ENCODE measurements around the gene KCNH6. TPM values are rescaled to one million over a fixed set of nuclear protein-coding genes. Genes with fewer than 3 reads are reported as not detected.

Gene KCNH6
- total RNA-seq, 1 donor from 2014 or later, result 4.4 TPM

- Mint-ChIP-seq H3K4me3 (no peak overlapping the region), H3K9me3 (no peaks in the 10 kb centered on the region), H3K27ac (no peak overlapping the region), H3K36me3 (no peaks in the 10 kb centered on the region), H3K27me3 (peaks cover 18% of the 10 kb centered on the region), H3K4me1 (ENCODE audit: unreplicated experiment) (peaks cover 4% of the 10 kb centered on the region)
- DNase-seq (ENCODE audit: extremely low spot score, unreplicated experiment), result no peak
- TF ChIP-seq CTCF (conservative IDR thresholded peaks at IDR 0.05), result no peak
These were observed 29.7 kb upstream of the KCNH6 start for GRCh38 chr17:63493411-63493810.

- H3K4me1 Mint-ChIP-seq (ENCODE audit: unreplicated experiment), result peaks cover 8% of the 10 kb centered on the region
- DNase-seq (ENCODE audit: extremely low spot score, unreplicated experiment), result no peak
- no peak overlapping the region for H3K4me3 Mint-ChIP-seq
- H3K36me3 Mint-ChIP-seq, result no peaks in the 10 kb centered on the region
- peaks cover 18% of the 10 kb centered on the region for H3K27me3 Mint-ChIP-seq
- TF ChIP-seq CTCF (conservative IDR thresholded peaks at IDR 0.05), result no peak
- no peaks in the 10 kb centered on the region for H3K9me3 Mint-ChIP-seq
- no peak overlapping the region for H3K27ac Mint-ChIP-seq
These were observed 28.7 kb upstream of the KCNH6 start for GRCh38 chr17:63494300-63494928.

GRCh38 chr17:63495491-63495890 is 27.7 kb upstream of the KCNH6 start:
- H3K9me3 Mint-ChIP-seq, result no peaks in the 10 kb centered on the region
- peaks cover 12% of the 10 kb centered on the region for H3K27me3 Mint-ChIP-seq
- no peaks in the 10 kb centered on the region for H3K36me3 Mint-ChIP-seq
- H3K27ac Mint-ChIP-seq, result no peak overlapping the region
- peaks cover 8% of the 10 kb centered on the region for H3K4me1 Mint-ChIP-seq (ENCODE audit: unreplicated experiment)
- DNase-seq (ENCODE audit: extremely low spot score, unreplicated experiment), result no peak
- TF ChIP-seq CTCF (conservative IDR thresholded peaks at IDR 0.05), result no peak
- H3K4me3 Mint-ChIP-seq, result no peak overlapping the region

GRCh38 chr17:63496177-63496576 is 27.0 kb upstream of the KCNH6 start:
- TF ChIP-seq CTCF (conservative IDR thresholded peaks at IDR 0.05), result no peak
- Mint-ChIP-seq H3K27ac (no peak overlapping the region), H3K36me3 (no peaks in the 10 kb centered on the region), H3K9me3 (no peaks in the 10 kb centered on the region), H3K4me3 (no peak overlapping the region), H3K27me3 (peaks cover 16% of the 10 kb centered on the region), H3K4me1 (ENCODE audit: unreplicated experiment) (peaks cover 8% of the 10 kb centered on the region)
- no peak for DNase-seq (ENCODE audit: extremely low spot score, unreplicated experiment)

GRCh38 chr17:63496663-63497400 is 26.3 kb upstream of the KCNH6 start:
- H3K4me1 Mint-ChIP-seq (ENCODE audit: unreplicated experiment), result peaks cover 8% of the 10 kb centered on the region
- peaks cover 22% of the 10 kb centered on the region for H3K27me3 Mint-ChIP-seq
- H3K9me3 Mint-ChIP-seq, result no peaks in the 10 kb centered on the region
- no peaks in the 10 kb centered on the region for H3K36me3 Mint-ChIP-seq
- no peak overlapping the region for H3K27ac Mint-ChIP-seq
- no peak for DNase-seq (ENCODE audit: extremely low spot score, unreplicated experiment)
- TF ChIP-seq CTCF (conservative IDR thresholded peaks at IDR 0.05), result no peak
- H3K4me3 Mint-ChIP-seq, result no peak overlapping the region

Measured in type B pancreatic cell (in vitro differentiated cells).